Fibroblast of mammary gland (primary cell): ENCODE data around the gene BCL2.

Experiments
- DNase-seq: peaks from one replicate; pipeline ENCODE4 v3.0.0-alpha.2; 2010; ENCODE audit warnings: low read depth
- H3K4me3 ChIP-seq: 2 replicates; pipeline ENCODE4 v1.5.1; 2011; ENCODE audit warnings: low read depth, mild to moderate bottlenecking, low read length, moderate library complexity; ENCODE audit not compliant: control insufficient read depth
- TF ChIP-seq, protein P1 (sequence below): conservative IDR thresholded peaks from 2 replicates; pipeline ENCODE4 v1.5.1; 2011; ENCODE audit warnings: low read depth, low read length, inconsistent platforms; ENCODE audit not compliant: control insufficient read depth, insufficient read depth

Gene BCL2

DNA sequence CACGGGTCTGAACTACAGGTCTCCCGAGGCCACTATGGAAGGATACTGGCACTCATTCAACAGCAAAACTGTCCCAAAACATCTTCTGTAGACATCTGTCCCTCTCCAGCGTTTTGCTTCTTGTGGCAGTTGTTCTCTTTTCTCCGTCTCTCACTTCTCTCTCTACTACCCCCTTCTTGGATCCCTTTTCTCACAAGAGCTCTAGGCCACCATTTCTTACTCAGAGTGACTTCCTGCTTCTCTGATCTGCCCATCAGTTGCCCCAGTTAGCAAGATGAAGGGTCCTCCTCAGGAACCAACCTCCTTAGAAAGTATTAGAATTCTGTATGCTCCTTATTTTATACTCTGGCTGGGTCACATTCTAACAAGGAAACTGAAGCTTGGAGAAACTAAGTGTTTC is 32.6 kb downstream of the BCL2 start:
- no peak overlapping the region for H3K4me3 ChIP-seq
- DNase-seq, result no peak
- TF ChIP-seq, protein P1, sequence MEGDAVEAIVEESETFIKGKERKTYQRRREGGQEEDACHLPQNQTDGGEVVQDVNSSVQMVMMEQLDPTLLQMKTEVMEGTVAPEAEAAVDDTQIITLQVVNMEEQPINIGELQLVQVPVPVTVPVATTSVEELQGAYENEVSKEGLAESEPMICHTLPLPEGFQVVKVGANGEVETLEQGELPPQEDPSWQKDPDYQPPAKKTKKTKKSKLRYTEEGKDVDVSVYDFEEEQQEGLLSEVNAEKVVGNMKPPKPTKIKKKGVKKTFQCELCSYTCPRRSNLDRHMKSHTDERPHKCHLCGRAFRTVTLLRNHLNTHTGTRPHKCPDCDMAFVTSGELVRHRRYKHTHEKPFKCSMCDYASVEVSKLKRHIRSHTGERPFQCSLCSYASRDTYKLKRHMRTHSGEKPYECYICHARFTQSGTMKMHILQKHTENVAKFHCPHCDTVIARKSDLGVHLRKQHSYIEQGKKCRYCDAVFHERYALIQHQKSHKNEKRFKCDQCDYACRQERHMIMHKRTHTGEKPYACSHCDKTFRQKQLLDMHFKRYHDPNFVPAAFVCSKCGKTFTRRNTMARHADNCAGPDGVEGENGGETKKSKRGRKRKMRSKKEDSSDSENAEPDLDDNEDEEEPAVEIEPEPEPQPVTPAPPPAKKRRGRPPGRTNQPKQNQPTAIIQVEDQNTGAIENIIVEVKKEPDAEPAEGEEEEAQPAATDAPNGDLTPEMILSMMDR, result no peak

- TF ChIP-seq, protein P1, result no peak
- H3K4me3 ChIP-seq, result no peak overlapping the region
- no peak for DNase-seq
Observed at GRCh38 chr18:63284827-63285733, 34.5 kb downstream of the BCL2 start.

- H3K4me3 ChIP-seq, result no peak overlapping the region
- no peak for DNase-seq
- TF ChIP-seq, protein P1, result no peak
Observed at GRCh38 chr18:63284173-63284799, 35.3 kb downstream of the BCL2 start.

GRCh38 chr18:63283305-63284094 is 36.1 kb downstream of the BCL2 start:
- TF ChIP-seq, protein P1, result no peak
- DNase-seq, result no peak
- no peak overlapping the region for H3K4me3 ChIP-seq

DNA sequence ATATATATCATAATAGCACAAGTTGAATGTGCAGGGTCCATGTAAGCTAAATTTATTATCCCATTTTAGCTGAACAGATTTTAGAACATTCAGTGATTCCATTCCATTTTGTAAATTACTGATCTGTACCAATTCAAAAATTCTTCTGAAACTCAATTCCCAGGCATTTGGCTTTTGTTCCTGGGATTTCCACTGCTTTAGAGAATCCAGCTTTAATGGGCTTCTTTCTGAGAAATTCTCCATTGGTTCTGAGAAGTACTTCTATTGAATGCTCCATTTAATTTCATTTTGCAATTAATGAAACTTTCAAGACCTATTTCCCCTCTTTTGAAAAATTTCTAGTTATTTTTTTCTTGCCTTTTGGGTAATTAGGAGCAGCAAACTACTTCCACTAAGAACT is 36.8 kb downstream of the BCL2 start:
- no peak overlapping the region for H3K4me3 ChIP-seq
- DNase-seq, result no peak
- TF ChIP-seq, protein P1, result no peak

DNA sequence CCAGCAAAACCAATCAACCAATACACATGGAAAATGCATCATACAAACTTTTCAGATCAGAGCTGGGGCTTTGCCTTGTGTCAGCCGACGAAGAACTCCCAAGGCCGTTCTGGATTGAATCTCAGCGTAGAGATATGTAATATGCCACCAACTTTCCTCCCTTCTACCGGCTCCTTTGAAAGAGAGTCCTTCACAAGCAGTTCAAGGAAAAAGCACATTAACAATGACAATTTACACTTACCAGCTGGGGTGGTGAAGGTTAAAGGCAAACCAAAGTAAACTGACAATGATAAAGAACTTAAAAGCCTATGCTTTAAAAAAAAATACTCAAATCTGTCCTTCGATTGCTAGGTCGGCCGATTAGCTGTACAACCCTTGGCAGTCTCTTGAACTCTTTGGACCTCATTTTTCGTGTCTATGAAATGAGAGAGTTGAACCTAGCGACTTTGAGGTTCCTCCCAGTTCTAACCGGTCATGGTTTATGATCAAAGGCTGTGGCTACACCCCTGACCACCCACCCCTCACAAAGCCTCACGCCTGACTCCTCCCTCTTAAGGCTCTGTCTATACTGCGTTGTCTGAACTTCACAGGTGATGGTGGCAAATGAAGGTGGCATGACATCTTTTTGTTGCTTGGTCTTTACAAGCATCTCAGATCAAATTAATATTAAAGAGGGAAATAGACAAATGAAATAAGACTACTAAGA is 46.2 kb downstream of the BCL2 start:
- no peak for DNase-seq
- TF ChIP-seq, protein P1, result no peak
- no peak overlapping the region for H3K4me3 ChIP-seq
